Panc1 (cell line): ENCODE measurements around the gene CARNS1.

Experiments
- POLR2AphosphoS5 ChIP-seq: IDR thresholded peaks from 2 replicates; pipeline ENCODE4 v1.6.1; 2012; ENCODE audit warnings: mild to moderate bottlenecking, low read depth, low read length, moderate library complexity
- SIN3A ChIP-seq: IDR thresholded peaks from 2 replicates; pipeline ENCODE4 v1.6.1; 2012; ENCODE audit warnings: low read depth, mild to moderate bottlenecking, low read length, moderate library complexity, borderline replicate concordance; ENCODE audit not compliant: insufficient read depth
- TCF7L2 ChIP-seq: IDR thresholded peaks from 2 replicates; pipeline ENCODE4 v1.6.1; 2011; ENCODE audit warnings: mild to moderate bottlenecking, low read depth, low read length, inconsistent platforms
- TF ChIP-seq, protein P1 (sequence below): fragments of 450-650 bp; IDR thresholded peaks from 2 replicates; pipeline ENCODE4 v1.5.1; 2017; ENCODE audit warnings: mild to moderate bottlenecking
- TF ChIP-seq, protein P2 (sequence below), 2 experiments: IDR thresholded peaks; 2 replicates each; pipeline ENCODE4 v1.6.1; 2011 to 2012; ENCODE audit warnings: low read depth in 2 of 2, control low read depth in 1 of 2, low read length in 1 of 2, mild to moderate bottlenecking in 1 of 2, moderate library complexity in 1 of 2; ENCODE audit not compliant: insufficient read depth in 1 of 2

GRCh38 chr11:67379061-67380058 is 36.1 kb upstream of the CARNS1 start:
- TF ChIP-seq, protein P1, sequence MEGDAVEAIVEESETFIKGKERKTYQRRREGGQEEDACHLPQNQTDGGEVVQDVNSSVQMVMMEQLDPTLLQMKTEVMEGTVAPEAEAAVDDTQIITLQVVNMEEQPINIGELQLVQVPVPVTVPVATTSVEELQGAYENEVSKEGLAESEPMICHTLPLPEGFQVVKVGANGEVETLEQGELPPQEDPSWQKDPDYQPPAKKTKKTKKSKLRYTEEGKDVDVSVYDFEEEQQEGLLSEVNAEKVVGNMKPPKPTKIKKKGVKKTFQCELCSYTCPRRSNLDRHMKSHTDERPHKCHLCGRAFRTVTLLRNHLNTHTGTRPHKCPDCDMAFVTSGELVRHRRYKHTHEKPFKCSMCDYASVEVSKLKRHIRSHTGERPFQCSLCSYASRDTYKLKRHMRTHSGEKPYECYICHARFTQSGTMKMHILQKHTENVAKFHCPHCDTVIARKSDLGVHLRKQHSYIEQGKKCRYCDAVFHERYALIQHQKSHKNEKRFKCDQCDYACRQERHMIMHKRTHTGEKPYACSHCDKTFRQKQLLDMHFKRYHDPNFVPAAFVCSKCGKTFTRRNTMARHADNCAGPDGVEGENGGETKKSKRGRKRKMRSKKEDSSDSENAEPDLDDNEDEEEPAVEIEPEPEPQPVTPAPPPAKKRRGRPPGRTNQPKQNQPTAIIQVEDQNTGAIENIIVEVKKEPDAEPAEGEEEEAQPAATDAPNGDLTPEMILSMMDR = no peak
- no peak for TF ChIP-seq TCF7L2
- TF ChIP-seq SIN3A = no peak
- TF ChIP-seq, protein P2, sequence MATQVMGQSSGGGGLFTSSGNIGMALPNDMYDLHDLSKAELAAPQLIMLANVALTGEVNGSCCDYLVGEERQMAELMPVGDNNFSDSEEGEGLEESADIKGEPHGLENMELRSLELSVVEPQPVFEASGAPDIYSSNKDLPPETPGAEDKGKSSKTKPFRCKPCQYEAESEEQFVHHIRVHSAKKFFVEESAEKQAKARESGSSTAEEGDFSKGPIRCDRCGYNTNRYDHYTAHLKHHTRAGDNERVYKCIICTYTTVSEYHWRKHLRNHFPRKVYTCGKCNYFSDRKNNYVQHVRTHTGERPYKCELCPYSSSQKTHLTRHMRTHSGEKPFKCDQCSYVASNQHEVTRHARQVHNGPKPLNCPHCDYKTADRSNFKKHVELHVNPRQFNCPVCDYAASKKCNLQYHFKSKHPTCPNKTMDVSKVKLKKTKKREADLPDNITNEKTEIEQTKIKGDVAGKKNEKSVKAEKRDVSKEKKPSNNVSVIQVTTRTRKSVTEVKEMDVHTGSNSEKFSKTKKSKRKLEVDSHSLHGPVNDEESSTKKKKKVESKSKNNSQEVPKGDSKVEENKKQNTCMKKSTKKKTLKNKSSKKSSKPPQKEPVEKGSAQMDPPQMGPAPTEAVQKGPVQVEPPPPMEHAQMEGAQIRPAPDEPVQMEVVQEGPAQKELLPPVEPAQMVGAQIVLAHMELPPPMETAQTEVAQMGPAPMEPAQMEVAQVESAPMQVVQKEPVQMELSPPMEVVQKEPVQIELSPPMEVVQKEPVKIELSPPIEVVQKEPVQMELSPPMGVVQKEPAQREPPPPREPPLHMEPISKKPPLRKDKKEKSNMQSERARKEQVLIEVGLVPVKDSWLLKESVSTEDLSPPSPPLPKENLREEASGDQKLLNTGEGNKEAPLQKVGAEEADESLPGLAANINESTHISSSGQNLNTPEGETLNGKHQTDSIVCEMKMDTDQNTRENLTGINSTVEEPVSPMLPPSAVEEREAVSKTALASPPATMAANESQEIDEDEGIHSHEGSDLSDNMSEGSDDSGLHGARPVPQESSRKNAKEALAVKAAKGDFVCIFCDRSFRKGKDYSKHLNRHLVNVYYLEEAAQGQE (IDR thresholded peaks at IDR 0.05; ENCODE audit: insufficient read depth in 1 of 2, low read depth in 2 of 2, low read length in 1 of 2) = no peak
- TF ChIP-seq POLR2AphosphoS5 = no peak
